ENCODE measurements around the gene OMG. TPM values are rescaled to one million over a fixed set of nuclear protein-coding genes. Genes with fewer than 3 reads are reported as not detected.

The OMG gene
- polyA plus RNA-seq, 3 donors, result 0.83 to 2.2 TPM; not detected in 1

GRCh38 chr17:31249835-31250141 is 47.3 kb downstream of the OMG start:
- Mint-ChIP-seq H3K4me3 (no peak overlapping the region), H3K27me3 (ENCODE audit: low read depth in 3 of 3) (no peaks in the 10 kb centered on the region), H3K9me3 (no peaks in the 10 kb centered on the region), H3K4me1 (peaks cover 3% of the 10 kb centered on the region), H3K27ac (no peak overlapping the region), H3K36me3 (peaks cover 24 to 39% of the 10 kb centered on the region in 2 donors)
- Histone ChIP-seq H2AFZ (ENCODE audit: insufficient read depth, low read depth, low read length, poor library complexity, severe bottlenecking) (no peak overlapping the region), H3K4me3 (replicated peaks in 1 of 3; ENCODE audit: low read depth in 2 of 3, low read length in 3 of 3) (no peak overlapping the region), H3K9me3 (replicated peaks in 1 of 2; ENCODE audit: control insufficient read depth in 1 of 2, insufficient read depth in 1 of 2, low read length in 2 of 2) (no peaks in the 10 kb centered on the region), H3K4me1 (ENCODE audit: control insufficient read depth in 1 of 2, insufficient read depth in 2 of 2, low read length in 2 of 2) (no peaks in the 10 kb centered on the region), H3K27ac (ENCODE audit: low read depth in 1 of 2, low read length in 2 of 2) (no peak overlapping the region), H3K9ac (ENCODE audit: insufficient read depth, low read length, poor library complexity, severe bottlenecking) (no peak overlapping the region), H3K79me2 (ENCODE audit: insufficient read depth, low read length) (no peaks in the 10 kb centered on the region), H3K4me2 (replicated peaks; ENCODE audit: extremely low read depth, low read length, poor library complexity, severe bottlenecking) (no peak overlapping the region), H3K27me3 (ENCODE audit: control insufficient read depth in 2 of 2, insufficient read depth in 2 of 2, low read length in 2 of 2) (no peaks in the 10 kb centered on the region), H4K20me1 (ENCODE audit: insufficient read depth, low read length) (no peaks in the 10 kb centered on the region), H3K36me3 (replicated peaks in 1 of 2; ENCODE audit: control insufficient read depth in 1 of 2, insufficient read depth in 2 of 2, low read length in 2 of 2) (peaks cover 4 to 34% of the 10 kb centered on the region in 2 donors)
- TF ChIP-seq CTCF (IDR thresholded peaks at IDR 0.05), result no peak
- intact Hi-C loops (cut with micrococcal nuclease), result no loop called here
- no CpG with 5 or more reads among the region's 4 CpGs for WGBS (ENCODE audit: insufficient coverage)
- DNase-seq, result no peak

DNA sequence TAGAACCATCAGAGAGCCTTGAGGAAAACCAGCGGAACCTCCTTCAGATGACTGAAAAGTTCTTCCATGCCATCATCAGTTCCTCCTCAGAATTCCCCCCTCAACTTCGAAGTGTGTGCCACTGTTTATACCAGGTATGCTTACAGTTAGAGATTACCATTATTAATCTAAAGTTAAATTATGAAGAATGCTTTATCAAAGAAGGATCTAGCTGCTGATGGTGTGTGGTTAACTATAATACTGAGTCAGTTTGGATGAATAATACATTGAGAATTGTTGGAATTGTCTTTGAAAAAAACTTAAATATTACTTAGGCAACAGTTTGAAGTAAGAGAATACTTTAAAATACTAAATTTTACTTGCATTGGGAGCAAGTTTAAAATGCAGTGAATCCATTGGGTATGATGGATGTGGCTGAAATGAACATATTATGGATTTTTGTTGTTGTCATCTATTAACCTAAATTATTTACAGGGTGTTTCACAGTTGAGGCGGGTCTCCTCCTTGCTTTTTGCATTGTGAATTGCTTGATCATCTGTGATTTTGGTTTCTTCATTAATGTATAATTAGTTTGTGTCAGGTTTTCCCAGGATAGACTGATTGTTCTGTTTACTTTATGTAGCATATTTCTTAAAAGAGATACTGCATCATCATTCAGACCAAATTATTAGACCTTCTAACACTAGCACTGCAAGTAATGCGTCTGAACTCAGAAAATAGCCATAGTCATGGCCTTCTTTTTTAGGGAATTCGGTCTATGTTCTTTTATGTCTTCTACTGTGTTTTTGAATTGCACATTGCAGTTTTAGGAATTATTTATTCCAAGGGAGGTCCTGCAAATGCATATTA is 47.8 kb downstream of the OMG start:
- no peaks in the 10 kb centered on the region for H3K9me3 Mint-ChIP-seq
- H3K4me2 ChIP-seq (replicated peaks; ENCODE audit: extremely low read depth, low read length, poor library complexity, severe bottlenecking), result no peak overlapping the region
- no peak overlapping the region for H3K4me3 ChIP-seq (replicated peaks in 1 of 3; ENCODE audit: low read depth in 2 of 3, low read length in 3 of 3)
- H3K9ac ChIP-seq (ENCODE audit: insufficient read depth, low read length, poor library complexity, severe bottlenecking), result no peak overlapping the region
- peaks cover 4 to 40% of the 10 kb centered on the region in 2 donors for H3K36me3 ChIP-seq (replicated peaks in 1 of 2; ENCODE audit: control insufficient read depth in 1 of 2, insufficient read depth in 2 of 2, low read length in 2 of 2)
- TF ChIP-seq CTCF (IDR thresholded peaks at IDR 0.05), result no peak
- peaks cover 3% of the 10 kb centered on the region for H3K4me1 Mint-ChIP-seq
- H3K27me3 ChIP-seq (ENCODE audit: control insufficient read depth in 2 of 2, insufficient read depth in 2 of 2, low read length in 2 of 2), result no peaks in the 10 kb centered on the region
- H3K9me3 ChIP-seq (replicated peaks in 1 of 2; ENCODE audit: control insufficient read depth in 1 of 2, insufficient read depth in 1 of 2, low read length in 2 of 2), result no peaks in the 10 kb centered on the region
- H3K27ac ChIP-seq (ENCODE audit: low read depth in 1 of 2, low read length in 2 of 2), result no peak overlapping the region
- DNase-seq, result no peak
- no peaks in the 10 kb centered on the region for H3K4me1 ChIP-seq (ENCODE audit: control insufficient read depth in 1 of 2, insufficient read depth in 2 of 2, low read length in 2 of 2)
- no peaks in the 10 kb centered on the region for H4K20me1 ChIP-seq (ENCODE audit: insufficient read depth, low read length)
- H3K79me2 ChIP-seq (ENCODE audit: insufficient read depth, low read length), result no peaks in the 10 kb centered on the region
- no peak overlapping the region for H3K27ac Mint-ChIP-seq
- no peak overlapping the region for H2AFZ ChIP-seq (ENCODE audit: insufficient read depth, low read depth, low read length, poor library complexity, severe bottlenecking)
- WGBS (ENCODE audit: insufficient coverage), result 92% methylated on average over 2 of the region's 5 CpGs
- H3K36me3 Mint-ChIP-seq, result peaks cover 30 to 44% of the 10 kb centered on the region in 2 donors
- H3K4me3 Mint-ChIP-seq, result no peak overlapping the region
- no peaks in the 10 kb centered on the region for H3K27me3 Mint-ChIP-seq (ENCODE audit: low read depth in 3 of 3)
- intact Hi-C loops (cut with micrococcal nuclease), result no loop called here

Other genes with a start within 250 kb of the OMG start
- 1 to 10 TPM; 1.2 to 7.4 (median 2.1) TPM for gene NF1, start 202.3 kb downstream of the OMG start, polyA plus RNA-seq
- 100 to 1,000 TPM; 166 to 267 (median 262) TPM for gene EVI2B, start 16.8 kb upstream of the OMG start, polyA plus RNA-seq
- gene EVI2A, start 24.4 kb upstream of the OMG start, polyA plus RNA-seq, result 100 to 1,000 TPM; 121 to 138 (median 125) TPM
- 10 to 100 TPM; 10.4 to 21.9 (median 16.2) TPM for gene RAB11FIP4, start 94.4 kb upstream of the OMG start, polyA plus RNA-seq

Data from CD14-positive monocyte (primary cell).